Mucosa of stomach (tissue), 1 donor: ENCODE measurements around the gene RBBP5.
A peak's percentile ranks its signal among the peaks of the same experiment; 100 is the strongest.
"Not testable (repeated sequence)": the region's sequence is repeated elsewhere in the genome, so short reads cannot be mapped to it uniquely, and the experiment has no call there.

Experiments used
- H3K27me3 ChIP-seq: one replicate; pipeline ENCODE4 v1.7.0; 2013; ENCODE audit warnings: mild to moderate bottlenecking, low read length; ENCODE audit not compliant: control insufficient read depth, insufficient read depth
- H3K36me3 ChIP-seq: one replicate; pipeline ENCODE4 v1.7.0; 2013; ENCODE audit warnings: low read length; ENCODE audit not compliant: control insufficient read depth, insufficient read depth
- H3K4me1 ChIP-seq: one replicate; pipeline ENCODE4 v1.7.0; 2013; ENCODE audit warnings: mild to moderate bottlenecking, low read length; ENCODE audit not compliant: control insufficient read depth, insufficient read depth
- H3K4me3 ChIP-seq: one replicate; pipeline ENCODE4 v1.7.0; 2013; ENCODE audit warnings: low read length
- H3K9ac ChIP-seq: one replicate; pipeline ENCODE4 v1.7.0; 2013; ENCODE audit warnings: mild to moderate bottlenecking, low read length, moderate library complexity
- H3K9me3 ChIP-seq: one replicate; pipeline ENCODE4 v1.7.0; 2013; ENCODE audit warnings: mild to moderate bottlenecking, low read length, moderate library complexity; ENCODE audit not compliant: control insufficient read depth
- donor health status: Pancreatic carcinoma.

RBBP5 gene

DNA sequence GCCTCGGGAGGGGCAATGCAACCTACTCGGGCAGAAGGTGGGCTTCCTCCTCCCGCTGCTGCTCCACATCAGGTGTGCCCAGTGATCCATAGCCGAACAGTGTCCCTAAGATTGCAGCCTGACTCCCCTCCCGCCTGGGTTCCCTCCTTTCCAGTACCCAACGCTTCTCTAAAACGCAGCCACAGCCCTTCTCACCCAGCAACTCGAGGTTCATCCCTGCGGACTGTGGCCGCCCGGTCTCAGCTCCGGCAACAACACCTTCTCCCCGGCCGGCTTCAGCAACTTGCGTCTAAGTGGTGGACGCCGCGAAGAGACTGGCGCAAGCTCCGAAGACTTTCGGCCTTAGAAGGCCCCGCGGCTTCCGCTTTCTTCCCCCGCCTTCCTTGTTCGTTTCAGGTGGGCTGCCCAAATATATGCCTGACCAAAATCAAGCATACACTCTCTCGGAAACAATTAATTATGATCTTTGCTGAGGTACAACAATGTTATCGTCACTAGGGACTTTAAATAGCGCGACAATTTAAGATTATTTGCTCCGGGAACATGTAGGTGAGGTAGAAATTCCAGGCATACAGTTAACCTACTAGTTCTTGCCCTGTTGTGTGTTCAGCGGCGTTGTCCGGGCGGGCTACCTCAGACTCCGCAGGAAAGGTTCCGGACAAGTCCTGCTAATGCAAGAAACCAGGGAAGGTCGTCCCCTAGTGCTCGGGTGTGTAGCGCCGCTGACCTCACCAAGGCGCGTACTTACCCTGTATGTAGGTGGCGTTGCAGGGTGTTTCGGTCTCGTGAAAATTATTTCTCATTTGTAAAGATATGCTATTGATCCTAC is at the start of gene RBBP5:
Gene RBBP5, minus strand, starts transcription at position 319 of the 829 bp plus-strand sequence. Its CDS starts 105 bp downstream, at position 214.
- no peaks in the 10 kb centered on the region for H3K27me3 ChIP-seq
- H3K9me3 ChIP-seq = no peaks in the 10 kb centered on the region
- H3K4me3 ChIP-seq = peak within 1 kb of the TSS; percentile 96
- H3K4me1 ChIP-seq = peaks cover 16% of the 10 kb centered on the region
- peak within 1 kb of the TSS; percentile 95 for H3K9ac ChIP-seq
- H3K36me3 ChIP-seq = no peaks in the 10 kb centered on the region

GRCh38 chr1:205171369-205171768 is 49.6 kb upstream of the RBBP5 start:
- Histone ChIP-seq H3K4me1 (no peaks in the 10 kb centered on the region), H3K36me3 (no peaks in the 10 kb centered on the region), H3K27me3 (no peaks in the 10 kb centered on the region), H3K4me3 (no peak overlapping the region), H3K9me3 (no peaks in the 10 kb centered on the region), H3K9ac (no peak overlapping the region)

DNA sequence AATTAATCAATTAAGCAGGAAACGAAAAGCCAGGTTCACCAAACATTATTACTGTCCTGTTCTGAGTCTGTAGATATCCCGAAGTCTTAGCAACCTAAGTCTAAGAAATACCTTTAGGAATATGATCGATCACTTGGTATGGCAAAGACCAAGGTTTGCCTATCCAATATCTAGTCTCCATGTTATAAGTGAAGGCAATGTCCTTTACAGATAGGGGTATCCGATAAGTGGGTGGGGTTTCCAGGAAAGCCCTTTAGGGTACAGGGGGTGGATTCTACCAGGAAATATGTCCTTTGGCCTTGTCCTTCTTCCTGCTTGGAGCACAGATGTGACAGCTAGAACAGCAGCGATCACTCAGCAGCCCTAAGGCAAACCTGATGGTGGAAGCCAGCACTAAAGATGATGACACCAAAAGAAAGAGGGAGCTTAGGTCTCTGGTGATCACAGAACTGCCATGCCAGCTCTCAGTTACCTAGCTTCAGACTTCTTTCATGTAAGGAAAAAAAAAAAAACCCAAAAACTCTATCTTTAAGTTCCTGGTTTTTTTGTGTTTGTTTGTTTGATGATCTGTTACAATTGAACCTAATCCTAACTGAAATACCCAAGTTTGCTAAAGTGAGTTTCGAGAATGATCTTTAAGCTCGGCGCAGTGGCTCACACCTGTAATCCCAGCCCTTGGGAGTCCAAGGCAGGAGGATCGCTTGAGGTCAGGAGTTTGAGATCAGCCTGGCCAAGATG is 48.9 kb upstream of the RBBP5 start:
- Histone ChIP-seq H3K4me1 (no peaks in the 10 kb centered on the region), H3K9ac (no peak overlapping the region), H3K36me3 (no peaks in the 10 kb centered on the region), H3K4me3 (no peak overlapping the region), H3K27me3 (no peaks in the 10 kb centered on the region), H3K9me3 (no peaks in the 10 kb centered on the region)

- Histone ChIP-seq H3K4me1 (no peaks in the 10 kb centered on the region), H3K27me3 (no peaks in the 10 kb centered on the region), H3K9me3 (no peaks in the 10 kb centered on the region), H3K9ac (no peak overlapping the region), H3K4me3 (no peak overlapping the region), H3K36me3 (no peaks in the 10 kb centered on the region)
Measured at GRCh38 chr1:205169248-205169647, 47.5 kb upstream of the RBBP5 start.

DNA sequence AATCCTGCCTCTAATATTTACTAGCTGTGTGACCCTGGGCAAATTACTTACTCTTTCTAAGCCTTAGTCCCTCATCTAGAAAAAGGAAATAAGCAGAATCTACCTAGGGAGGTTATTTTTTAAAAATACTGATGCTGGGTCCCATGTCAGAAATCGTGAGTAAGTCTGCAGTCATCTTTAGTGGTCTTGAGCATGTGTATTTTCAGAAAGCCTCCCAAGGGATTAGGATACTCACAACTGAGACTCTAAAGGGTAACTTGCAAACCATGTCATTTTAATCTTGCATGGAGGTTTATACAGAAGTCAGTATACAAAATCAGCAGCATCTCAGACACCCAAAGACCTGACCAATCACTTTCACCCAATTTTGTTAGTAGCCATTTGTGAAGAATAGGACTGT is 46.5 kb upstream of the RBBP5 start:
- Histone ChIP-seq H3K9ac (no peak overlapping the region), H3K9me3 (no peaks in the 10 kb centered on the region), H3K36me3 (peaks cover 5% of the 10 kb centered on the region)

GRCh38 chr1:205162301-205162700 is 40.5 kb upstream of the RBBP5 start:
- H3K27me3 ChIP-seq = no peaks in the 10 kb centered on the region
- H3K36me3 ChIP-seq = peaks cover 5% of the 10 kb centered on the region
- H3K9me3 ChIP-seq = no peaks in the 10 kb centered on the region

More for the DNA sequence above, 46.5 kb upstream of the RBBP5 start:
- Histone ChIP-seq H3K27me3 (no peaks in the 10 kb centered on the region), H3K4me3 (no peak overlapping the region), H3K4me1 (no peaks in the 10 kb centered on the region)

DNA sequence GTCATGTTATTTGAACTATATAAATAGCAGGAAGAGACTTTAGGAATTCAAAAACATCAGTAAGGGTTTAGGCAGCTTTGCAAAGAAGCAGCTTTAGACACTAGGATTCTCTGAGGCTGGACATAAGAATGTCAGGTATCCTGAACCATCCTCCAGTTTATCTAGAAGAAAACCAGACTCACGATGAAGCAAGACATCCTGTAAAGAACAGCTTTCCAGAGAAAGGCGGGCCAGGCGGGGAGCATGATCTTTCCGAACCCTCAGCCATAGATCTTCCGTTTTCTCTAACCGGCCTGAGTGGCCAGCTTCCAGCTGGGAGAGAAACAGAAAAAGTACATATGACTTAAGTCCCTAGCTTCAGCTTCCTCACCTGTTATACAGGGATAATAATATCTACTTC is 39.3 kb upstream of the RBBP5 start:
- Histone ChIP-seq H3K4me3 (no peak overlapping the region), H3K27me3 (no peaks in the 10 kb centered on the region), H3K36me3 (peaks cover 14% of the 10 kb centered on the region), H3K9me3 (no peaks in the 10 kb centered on the region), H3K9ac (no peak overlapping the region), H3K4me1 (no peaks in the 10 kb centered on the region)

More at GRCh38 chr1:205162301-205162700, 40.5 kb upstream of the RBBP5 start:
- Histone ChIP-seq H3K4me3 (no peak overlapping the region), H3K4me1 (no peaks in the 10 kb centered on the region), H3K9ac (no peak overlapping the region)

DNA sequence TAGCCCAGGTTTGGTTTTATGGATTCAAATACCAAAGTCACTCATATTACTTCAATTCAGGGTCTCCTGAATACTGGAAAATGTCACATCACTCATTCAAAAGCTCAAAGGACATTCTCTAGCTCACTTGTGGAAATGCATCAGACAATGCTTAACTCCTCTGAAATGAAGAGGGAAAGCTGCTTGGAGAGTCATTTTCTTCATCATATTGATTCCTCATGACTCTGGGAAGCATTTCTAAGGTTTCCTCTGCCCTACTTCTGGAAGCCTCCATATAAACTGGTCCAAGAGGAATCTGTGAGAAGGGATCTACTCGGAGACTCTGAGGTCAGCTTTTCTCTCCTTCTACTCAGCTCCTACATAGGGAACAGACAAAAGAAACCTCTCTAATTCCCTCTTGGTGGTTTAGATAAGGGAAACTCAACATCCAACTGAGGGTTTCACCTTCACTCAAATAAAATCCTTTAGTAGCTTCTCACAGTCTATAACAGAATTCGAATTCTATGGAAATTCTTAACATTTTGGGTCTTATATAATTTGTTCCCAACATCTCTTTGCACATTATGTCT is 36.4 kb upstream of the RBBP5 start:
- H3K9me3 ChIP-seq = no peaks in the 10 kb centered on the region

GRCh38 chr1:205155665-205156377 is 34.0 kb upstream of the RBBP5 start:
- H3K27me3 ChIP-seq, H3K4me1 ChIP-seq, H3K4me3 ChIP-seq, H3K36me3 ChIP-seq, H3K9ac ChIP-seq, H3K9me3 ChIP-seq: not testable (repeated sequence)

More for the DNA sequence above, 36.4 kb upstream of the RBBP5 start:
- H3K9ac ChIP-seq = no peak overlapping the region
- H3K4me3 ChIP-seq = no peak overlapping the region
- H3K27me3 ChIP-seq = no peaks in the 10 kb centered on the region
- H3K4me1 ChIP-seq = no peaks in the 10 kb centered on the region
- peaks cover 10% of the 10 kb centered on the region for H3K36me3 ChIP-seq

DNA sequence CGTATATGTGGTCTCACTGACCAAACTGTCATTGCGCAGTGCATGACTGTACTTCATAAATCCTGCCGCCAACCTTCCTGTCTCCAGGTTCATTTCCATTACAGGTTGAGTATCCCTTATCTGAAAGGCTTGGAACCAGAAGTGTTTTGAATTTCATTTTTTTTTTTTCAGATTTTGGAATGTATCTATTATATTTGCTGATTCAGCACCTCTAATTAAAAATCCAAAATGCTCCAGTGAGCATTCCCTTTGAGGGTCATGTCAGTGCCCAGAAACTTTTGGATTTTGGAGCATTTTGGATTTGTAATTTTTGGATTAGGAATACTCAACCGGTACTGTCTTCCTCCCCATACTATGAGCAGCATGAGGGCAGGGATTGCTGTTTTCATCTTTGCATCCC is 30.7 kb upstream of the RBBP5 start:
- H3K4me1 ChIP-seq = no peaks in the 10 kb centered on the region
- no peak overlapping the region for H3K4me3 ChIP-seq
- no peaks in the 10 kb centered on the region for H3K27me3 ChIP-seq
- H3K9ac ChIP-seq = no peak overlapping the region
- peaks cover 13% of the 10 kb centered on the region for H3K36me3 ChIP-seq
- no peaks in the 10 kb centered on the region for H3K9me3 ChIP-seq

DNA sequence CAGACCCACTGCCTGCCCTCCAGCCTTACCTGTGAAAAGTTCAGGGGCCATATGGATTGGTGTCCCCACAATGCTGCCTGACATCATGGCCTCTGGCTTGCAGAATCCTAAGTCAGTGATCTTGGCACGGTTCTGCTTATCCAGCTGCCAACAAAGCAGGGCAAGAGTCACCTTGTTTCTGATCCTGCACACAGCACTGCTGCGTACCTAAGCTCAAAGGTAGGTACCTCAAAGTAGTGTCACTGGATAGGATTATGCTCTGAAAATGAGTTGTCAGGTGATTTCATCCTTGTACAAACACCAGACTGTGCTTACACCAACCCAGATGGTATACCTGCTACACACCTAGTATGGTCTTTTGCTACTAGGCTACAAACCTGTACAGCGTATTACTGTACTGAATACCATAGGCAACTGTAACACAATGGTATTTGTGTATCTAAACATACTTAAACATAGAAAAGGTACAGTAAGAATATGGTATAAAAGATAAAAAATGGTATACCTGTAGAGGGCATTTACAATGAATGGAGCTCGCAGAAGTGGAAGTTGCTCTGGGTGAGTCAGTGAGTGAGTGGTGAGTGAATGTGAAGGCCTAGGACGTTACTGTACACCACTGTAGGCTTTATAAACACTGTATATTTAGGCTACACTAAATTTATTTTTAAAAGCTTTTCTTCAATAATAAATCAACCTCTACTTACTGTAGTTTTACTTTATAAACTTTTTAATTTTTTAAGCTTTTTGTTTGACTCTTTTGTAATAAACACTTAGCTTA is 29.1 kb upstream of the RBBP5 start:
- Histone ChIP-seq H3K4me1 (no peaks in the 10 kb centered on the region), H3K36me3 (peaks cover 3% of the 10 kb centered on the region), H3K27me3 (no peaks in the 10 kb centered on the region), H3K4me3 (no peak overlapping the region), H3K9me3 (no peaks in the 10 kb centered on the region), H3K9ac (no peak overlapping the region)
